ENCODE measurements around the gene BICRA. TPM values are rescaled to one million over a fixed set of nuclear protein-coding genes. Genes with fewer than 3 reads are reported as not detected.

The BICRA gene
- total and polyA plus RNA-seq, 2 of the 8 experiments (the other 6 are each of a cell fraction or from before 2014, with no cell fraction given) = 1.5 to 29.2 TPM

- TF ChIP-seq TEAD4 (IDR thresholded peaks at IDR 0.05; ENCODE audit: low read depth, low read length) = no peak
Observed at GRCh38 chr19:47581605-47582319, 27.2 kb upstream of the BICRA start (continued).

Data from H1 (cell line).